Measurements from ENCODE around the gene SH3PXD2B. TPM values are rescaled to one million over a fixed set of nuclear protein-coding genes. Genes with fewer than 3 reads are reported as not detected.

SH3PXD2B gene
- total RNA-seq, 2 experiments from 2014 or later = 0.10 TPM; not detected in 1

GRCh38 chr5:172452398-172453205 lies 1.7 kb downstream of the SH3PXD2B start:
- TF ChIP-seq EZH2phosphoT487 (IDR thresholded peaks at IDR 0.05; ENCODE audit: borderline replicate concordance, low read depth, low read length) (no peak), CTCF (conservative IDR thresholded peaks at IDR 0.05; ENCODE audit: low read length) (peak; percentile 48)
- intact Hi-C loops (cut with micrococcal nuclease; ENCODE audit: unreplicated experiment) = no loop called here
- ChIA-PET CTCF (ENCODE audit: unreplicated experiment) (no interaction called here), POLR2A (no interaction called here)
- BruUV-seq (replicated peaks) = no TSS peak
- no peak overlapping the region for H3K4me3 ChIP-seq (ENCODE audit: low read depth, low read length, poor library complexity, severe bottlenecking)
- H3K4me1 ChIP-seq (ENCODE audit: insufficient read depth, low read length, poor library complexity, severe bottlenecking) = no peaks in the 10 kb centered on the region
- no peak overlapping the region for H3K4me2 ChIP-seq (ENCODE audit: low read length)
- H3K27ac ChIP-seq (ENCODE audit: low read depth, low read length, poor library complexity, severe bottlenecking) = no peak overlapping the region
- no peaks in the 10 kb centered on the region for H3K79me2 ChIP-seq (ENCODE audit: insufficient read depth, low read depth, low read length)
- no peak overlapping the region for H2AFZ ChIP-seq (ENCODE audit: low read length)
- H3K9me2 ChIP-seq (ENCODE audit: insufficient read depth, low read length) = no peaks in the 10 kb centered on the region
- no peaks in the 10 kb centered on the region for H3K9me3 ChIP-seq (ENCODE audit: low read length)
- H3K36me3 ChIP-seq (ENCODE audit: insufficient read depth, low read length) = no peaks in the 10 kb centered on the region
- DNase-seq (ENCODE audit: low spot score) = no peak
- H4K20me1 ChIP-seq (ENCODE audit: insufficient read depth, low read length) = no peaks in the 10 kb centered on the region

GRCh38 chr5:172451771-172452197 lies 2.5 kb downstream of the SH3PXD2B start:
- no peak overlapping the region for H3K27ac ChIP-seq (ENCODE audit: low read depth, low read length, poor library complexity, severe bottlenecking)
- H3K9me3 ChIP-seq (ENCODE audit: low read length) = no peaks in the 10 kb centered on the region
- no peak for TF ChIP-seq EZH2phosphoT487 (IDR thresholded peaks at IDR 0.05; ENCODE audit: borderline replicate concordance, low read depth, low read length)
- TF ChIP-seq CTCF (conservative IDR thresholded peaks at IDR 0.05; ENCODE audit: low read length) = no peak
- ChIA-PET POLR2A (no interaction called here), CTCF (ENCODE audit: unreplicated experiment) (interaction anchor here (0.8 kb wide), 1 partner anchor 9 kb away, joined by 3 read pairs; no protein-coding TSS in a partner anchor)
- H3K4me2 ChIP-seq (ENCODE audit: low read length) = no peak overlapping the region
- no peaks in the 10 kb centered on the region for H4K20me1 ChIP-seq (ENCODE audit: insufficient read depth, low read length)
- H3K79me2 ChIP-seq (ENCODE audit: insufficient read depth, low read depth, low read length) = no peaks in the 10 kb centered on the region
- intact Hi-C loops (cut with micrococcal nuclease; ENCODE audit: unreplicated experiment) = no loop called here
- H3K9me2 ChIP-seq (ENCODE audit: insufficient read depth, low read length) = no peaks in the 10 kb centered on the region
- H3K36me3 ChIP-seq (ENCODE audit: insufficient read depth, low read length) = no peaks in the 10 kb centered on the region
- H3K4me1 ChIP-seq (ENCODE audit: insufficient read depth, low read length, poor library complexity, severe bottlenecking) = no peaks in the 10 kb centered on the region
- DNase-seq (ENCODE audit: low spot score) = no peak
- H3K4me3 ChIP-seq (ENCODE audit: low read depth, low read length, poor library complexity, severe bottlenecking) = no peak overlapping the region
- BruUV-seq (replicated peaks) = no TSS peak
- H2AFZ ChIP-seq (ENCODE audit: low read length) = no peak overlapping the region
